COLO668 (cell line): ENCODE data around the gene NFASC.
A peak's percentile ranks its signal among the peaks of the same experiment; 100 is the strongest.

Source experiments
- DNase-seq: peaks from one replicate; lab custom pipeline; 2025; ENCODE audit not compliant: unreplicated experiment; lab: John Stamatoyannopoulos, UW

Gene NFASC

GRCh38 chr1:204927673-204928641 lies 57.3 kb downstream of the NFASC start:
- DNase-seq: no peak

GRCh38 chr1:204928671-204929486 lies 58.2 kb downstream of the NFASC start:
- DNase-seq: no peak

GRCh38 chr1:204929487-204930154 lies 59.0 kb downstream of the NFASC start:
- DNase-seq: no peak

DNA sequence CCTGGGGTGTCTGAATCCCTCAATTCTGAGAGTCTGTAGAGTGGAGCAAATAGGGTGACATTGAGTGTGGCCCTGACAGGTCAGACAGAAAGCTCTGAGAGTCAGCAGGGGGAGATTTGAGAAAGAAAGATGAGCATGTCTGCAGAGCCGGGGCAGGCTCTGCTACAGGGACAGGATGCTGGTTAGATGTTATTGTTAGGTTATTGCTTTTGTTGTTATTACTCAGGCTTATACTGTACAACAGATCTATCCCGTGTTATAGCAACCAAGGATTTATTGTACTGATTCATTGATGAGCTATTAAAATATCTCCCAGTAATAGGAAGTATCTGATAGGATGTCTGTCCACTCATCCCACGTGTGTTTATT lies 59.5 kb downstream of the NFASC start:
- DNase-seq: no peak

DNA sequence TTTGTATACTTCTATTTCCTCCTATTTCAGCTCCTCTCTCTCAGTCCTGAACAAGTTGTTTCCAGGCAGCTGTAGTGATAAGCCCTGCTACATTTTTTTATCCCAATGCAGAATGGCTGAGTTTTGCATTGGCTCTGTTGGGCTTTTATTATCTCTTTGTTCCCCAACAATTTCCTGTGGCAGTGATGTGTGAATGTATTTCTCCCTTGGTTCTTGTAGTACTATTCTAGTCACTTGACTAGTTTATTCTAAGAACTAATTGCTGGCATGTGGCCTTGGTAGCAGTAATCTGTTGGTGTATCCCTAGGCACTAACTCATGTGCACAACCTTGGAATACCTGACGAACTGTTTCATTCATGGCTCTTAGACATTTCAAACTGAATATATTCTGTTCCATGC lies 60.7 kb downstream of the NFASC start:
- no peak for DNase-seq

- DNase-seq: no peak
Measured at GRCh38 chr1:204931768-204932572, 61.3 kb downstream of the NFASC start.

DNA sequence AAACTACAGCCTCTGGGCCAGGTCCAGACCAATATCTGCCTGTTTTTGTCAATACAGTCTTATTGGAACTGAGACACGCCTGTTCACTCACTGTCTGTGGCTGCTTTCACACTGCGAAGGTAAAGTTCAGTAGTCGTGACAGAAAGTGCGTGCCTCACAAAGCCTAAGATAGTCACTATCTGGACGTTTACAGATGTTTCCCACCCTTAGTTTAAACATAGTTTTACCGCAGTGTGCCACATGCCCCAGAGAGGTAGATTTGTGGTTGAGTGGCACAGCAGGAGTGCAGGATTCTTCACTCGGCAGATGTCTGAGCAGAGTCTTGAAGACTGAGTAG lies 61.9 kb downstream of the NFASC start:
- no peak for DNase-seq

DNA sequence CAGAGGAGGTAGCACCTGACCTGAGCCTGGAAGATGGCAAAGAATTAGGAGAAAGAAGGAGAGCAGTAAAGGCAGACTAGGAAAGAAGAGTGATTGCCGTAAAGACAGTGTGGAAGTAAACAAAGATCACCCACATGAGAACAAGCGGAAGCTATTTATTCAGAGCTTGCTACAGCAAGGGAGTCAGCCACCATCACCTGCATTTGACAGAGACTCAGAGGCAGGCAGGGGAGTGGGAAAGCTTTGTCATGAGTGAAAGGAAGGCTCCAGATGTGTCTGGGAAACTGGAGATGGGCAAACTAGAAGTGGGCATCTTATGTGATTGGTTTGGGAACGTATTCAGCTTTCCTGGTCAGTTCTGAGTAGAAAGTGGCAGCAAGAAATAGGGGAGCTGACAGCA lies 64.5 kb downstream of the NFASC start:
- no peak for DNase-seq

DNA sequence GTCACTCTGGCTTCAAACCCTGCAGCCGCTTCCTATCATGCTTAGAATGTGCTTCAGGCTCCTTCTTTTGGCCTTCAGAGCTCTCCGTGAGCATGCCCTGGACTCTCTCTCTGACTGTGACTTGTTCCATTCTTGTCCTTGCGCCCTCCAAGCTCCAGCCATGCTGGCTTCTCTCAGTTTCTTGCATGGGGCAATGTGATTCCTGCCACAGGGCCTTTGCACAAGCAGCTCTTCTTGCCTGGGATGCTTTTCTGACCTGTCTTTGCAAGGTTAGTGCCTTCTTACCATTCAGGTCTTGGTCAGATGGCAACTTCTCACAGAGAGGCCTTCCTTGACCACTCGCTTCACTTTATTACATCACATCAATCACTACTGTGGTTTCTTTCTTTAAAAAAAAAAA lies 66.1 kb downstream of the NFASC start:
- no peak for DNase-seq

GRCh38 chr1:204937901-204938300 lies 67.2 kb downstream of the NFASC start:
- DNase-seq: no peak

- DNase-seq: no peak
Measured at GRCh38 chr1:204940591-204940990, 69.9 kb downstream of the NFASC start.

DNA sequence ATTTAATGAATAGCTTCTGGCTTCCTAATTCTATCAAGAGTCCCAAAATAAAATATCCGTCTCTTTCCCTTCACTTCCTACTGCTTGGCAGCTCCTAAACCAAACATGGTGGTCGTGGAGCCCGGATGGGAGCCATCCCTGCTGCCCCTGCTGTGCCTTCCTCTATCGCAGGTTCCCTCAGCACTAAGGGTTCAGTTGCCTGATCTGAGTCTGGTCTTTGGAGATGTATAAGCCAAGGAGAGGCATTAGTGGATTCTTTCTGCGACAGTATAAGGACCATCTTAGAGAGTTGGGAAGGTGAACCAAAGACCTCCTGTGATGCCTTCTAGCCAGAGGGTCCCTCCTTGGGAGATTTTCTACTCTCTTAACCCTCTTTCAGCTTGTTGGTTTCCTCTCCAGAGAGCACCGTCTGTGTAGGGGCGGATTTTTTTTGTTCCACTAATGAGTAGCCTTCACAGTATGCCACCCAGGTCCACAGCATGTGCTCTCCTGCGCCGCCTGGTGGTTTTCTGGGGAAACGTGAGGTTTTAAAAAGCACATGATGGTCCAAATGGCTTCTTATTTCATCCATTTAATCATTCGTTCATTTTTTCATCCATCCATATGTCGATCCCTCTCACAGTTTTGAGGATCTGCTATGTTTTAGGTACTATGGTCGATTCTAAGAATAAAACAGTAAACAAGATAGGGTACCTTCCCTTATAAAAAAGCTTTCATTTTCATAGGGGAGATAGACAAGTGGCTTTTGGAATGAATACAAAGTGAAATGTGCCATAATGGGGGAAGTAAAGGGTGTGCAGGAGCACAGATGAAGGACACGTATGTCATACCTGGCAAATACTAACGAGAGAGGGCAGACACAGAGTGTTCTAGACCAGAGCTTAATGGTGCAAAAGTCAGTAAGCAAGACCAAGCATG lies 71.0 kb downstream of the NFASC start:
- DNase-seq: peak; percentile 81

GRCh38 chr1:204943495-204943894 lies 72.8 kb downstream of the NFASC start:
- no peak for DNase-seq

- no peak for DNase-seq
Measured at GRCh38 chr1:204944662-204945061, 74.0 kb downstream of the NFASC start.

GRCh38 chr1:204945565-204945977 lies 74.9 kb downstream of the NFASC start:
- no peak for DNase-seq

GRCh38 chr1:204946640-204947039 lies 76.0 kb downstream of the NFASC start:
- DNase-seq: no peak

DNA sequence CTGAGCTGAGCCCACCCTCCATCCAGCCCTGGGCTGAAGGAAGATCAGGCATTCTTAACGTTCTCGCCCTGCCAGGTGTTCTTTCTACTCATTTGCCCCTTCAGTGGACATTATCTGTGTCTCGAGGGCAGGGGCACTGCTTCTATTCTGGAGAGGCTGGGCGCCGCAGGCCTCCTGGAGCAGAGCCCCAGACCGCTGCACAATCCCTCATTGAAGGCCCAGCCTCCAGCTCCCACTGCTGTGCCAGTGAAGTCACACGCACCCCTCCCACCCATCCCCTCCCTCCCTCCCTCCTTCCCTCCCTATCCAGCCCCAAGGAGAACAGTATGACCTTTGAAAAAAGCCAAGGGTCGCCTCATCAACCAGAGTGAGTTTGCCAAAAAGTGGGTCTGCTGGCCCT lies 76.7 kb downstream of the NFASC start:
- DNase-seq: no peak

GRCh38 chr1:204947747-204948146 lies 77.1 kb downstream of the NFASC start:
- DNase-seq: no peak

GRCh38 chr1:204950353-204951001 lies 79.8 kb downstream of the NFASC start:
- no peak for DNase-seq
